Measurements from ENCODE around the gene KPTN. TPM values are rescaled to one million over a fixed set of nuclear protein-coding genes. Genes with fewer than 3 reads are reported as not detected.

KPTN gene
- total RNA-seq, 1 experiment from 2014 or later: 20.8 TPM

DNA sequence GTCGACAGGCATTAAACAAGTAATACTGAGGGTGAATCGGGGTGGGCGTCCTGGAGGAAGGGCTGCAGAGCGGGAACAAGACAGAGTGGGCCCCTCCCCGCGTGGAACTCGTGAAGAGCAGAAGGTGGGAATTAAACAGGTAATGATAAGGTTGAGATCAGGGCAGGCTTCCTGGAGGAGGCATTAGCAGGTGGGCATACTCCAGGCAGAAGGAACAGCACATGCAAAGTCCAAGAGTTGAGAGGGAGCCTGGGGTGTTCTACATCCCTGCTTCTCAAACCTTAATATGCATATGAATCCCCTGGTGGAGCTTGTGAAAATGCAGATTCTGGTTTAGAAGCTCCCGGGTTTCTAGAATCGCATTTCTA, 35.7 kb downstream of the KPTN start:
- no peaks in the 10 kb centered on the region for H3K36me3 ChIP-seq (ENCODE audit: low read depth)
- no peak overlapping the region for H2AFZ ChIP-seq
- no peaks in the 10 kb centered on the region for H4K20me1 ChIP-seq (ENCODE audit: insufficient read depth)
- no peak for TF ChIP-seq EZH2 (IDR thresholded peaks at IDR 0.05; ENCODE audit: low read depth)
- TF ChIP-seq, protein P1, sequence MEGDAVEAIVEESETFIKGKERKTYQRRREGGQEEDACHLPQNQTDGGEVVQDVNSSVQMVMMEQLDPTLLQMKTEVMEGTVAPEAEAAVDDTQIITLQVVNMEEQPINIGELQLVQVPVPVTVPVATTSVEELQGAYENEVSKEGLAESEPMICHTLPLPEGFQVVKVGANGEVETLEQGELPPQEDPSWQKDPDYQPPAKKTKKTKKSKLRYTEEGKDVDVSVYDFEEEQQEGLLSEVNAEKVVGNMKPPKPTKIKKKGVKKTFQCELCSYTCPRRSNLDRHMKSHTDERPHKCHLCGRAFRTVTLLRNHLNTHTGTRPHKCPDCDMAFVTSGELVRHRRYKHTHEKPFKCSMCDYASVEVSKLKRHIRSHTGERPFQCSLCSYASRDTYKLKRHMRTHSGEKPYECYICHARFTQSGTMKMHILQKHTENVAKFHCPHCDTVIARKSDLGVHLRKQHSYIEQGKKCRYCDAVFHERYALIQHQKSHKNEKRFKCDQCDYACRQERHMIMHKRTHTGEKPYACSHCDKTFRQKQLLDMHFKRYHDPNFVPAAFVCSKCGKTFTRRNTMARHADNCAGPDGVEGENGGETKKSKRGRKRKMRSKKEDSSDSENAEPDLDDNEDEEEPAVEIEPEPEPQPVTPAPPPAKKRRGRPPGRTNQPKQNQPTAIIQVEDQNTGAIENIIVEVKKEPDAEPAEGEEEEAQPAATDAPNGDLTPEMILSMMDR (conservative IDR thresholded peaks at IDR 0.05): no peak
- intact Hi-C loops (cut with micrococcal nuclease; ENCODE audit: unreplicated experiment): no loop called here
- no peaks in the 10 kb centered on the region for H3K79me2 ChIP-seq (ENCODE audit: low read depth)
- H3K4me2 ChIP-seq: no peak overlapping the region
- no TSS peak for BruUV-seq (replicated peaks)
- H3K9me2 ChIP-seq (ENCODE audit: insufficient read depth): no peaks in the 10 kb centered on the region
- H3K27ac ChIP-seq: no peak overlapping the region
- H3K4me1 ChIP-seq (replicated peaks; ENCODE audit: insufficient read depth): no peaks in the 10 kb centered on the region
- H3K27me3 ChIP-seq (ENCODE audit: insufficient read depth, low read depth): peaks cover 79% of the 10 kb centered on the region
- H3K9me3 ChIP-seq (ENCODE audit: insufficient read depth, low read depth): no peaks in the 10 kb centered on the region
- ChIA-PET CTCF (no interaction called here), POLR2A (ENCODE audit: unreplicated experiment) (no interaction called here)
- no peak overlapping the region for H3K4me3 ChIP-seq
- no peak for DNase-seq
- peaks cover 5% of the 10 kb centered on the region; the same call in 1 of the 2 replicates for H3F3A ChIP-seq (ENCODE audit: insufficient read depth, low read depth)

DNA sequence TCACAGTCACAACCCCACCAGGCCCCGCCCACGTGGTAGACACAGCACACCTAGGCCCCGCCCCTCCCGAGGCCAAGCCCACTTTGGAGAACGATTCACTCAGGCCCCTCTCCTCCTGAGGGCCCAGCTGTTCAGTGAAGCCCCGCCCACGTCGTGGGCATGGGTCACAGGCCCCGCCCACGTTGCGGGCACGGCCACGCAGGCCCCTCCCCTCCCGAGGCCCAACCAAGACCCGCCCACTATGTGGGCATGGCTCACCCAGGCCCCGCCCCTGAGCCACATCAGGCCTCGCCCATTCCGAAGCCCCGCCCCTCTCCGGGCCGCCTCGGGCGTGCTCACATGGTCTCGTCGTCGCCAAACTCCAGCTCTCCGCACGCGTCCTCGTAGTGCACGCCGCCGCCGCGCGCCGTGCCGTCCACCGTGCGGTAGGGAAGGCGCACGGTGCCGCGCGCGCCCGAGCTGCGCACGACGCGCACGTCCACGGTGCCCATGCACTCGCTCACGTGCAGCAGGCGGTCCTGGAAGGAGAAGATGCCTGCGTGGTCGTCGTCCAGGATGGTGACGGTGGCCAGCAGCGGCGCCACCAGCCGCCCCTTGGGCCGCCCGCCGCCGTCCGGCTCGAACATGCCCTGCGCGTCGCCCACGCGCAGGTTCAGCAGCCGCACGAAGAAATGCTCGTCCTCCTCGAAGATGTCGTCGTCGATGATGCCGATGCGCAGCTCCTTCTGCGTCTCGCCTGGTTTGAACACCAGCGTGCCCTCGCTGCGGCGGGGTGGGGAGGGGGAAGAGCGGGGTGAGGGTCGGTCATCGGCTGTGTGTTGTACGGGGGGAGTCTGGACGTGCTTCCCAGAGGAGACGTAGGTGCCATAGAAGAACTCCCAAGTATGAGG, 36.3 kb downstream of the KPTN start:
- H3K9me3 ChIP-seq (ENCODE audit: insufficient read depth, low read depth): no peaks in the 10 kb centered on the region
- H3K79me2 ChIP-seq (ENCODE audit: low read depth): no peaks in the 10 kb centered on the region
- peaks cover 5% of the 10 kb centered on the region; the same call in 1 of the 2 replicates for H3F3A ChIP-seq (ENCODE audit: insufficient read depth, low read depth)
- peak in 1 of 2 experiments; percentile 35 for DNase-seq
- peak overlapping the region; percentile 32; the same call in 1 of the 2 replicates for H3K4me2 ChIP-seq
- no peaks in the 10 kb centered on the region for H3K9me2 ChIP-seq (ENCODE audit: insufficient read depth)
- H3K27me3 ChIP-seq (ENCODE audit: insufficient read depth, low read depth): peaks cover 79% of the 10 kb centered on the region
- BruUV-seq (replicated peaks): no TSS peak
- CTCF ChIA-PET: interaction anchor here (0.6 kb wide), 1 partner anchor 151 kb away, joined by 3 read pairs; no protein-coding TSS in a partner anchor
- intact Hi-C loops (cut with micrococcal nuclease; ENCODE audit: unreplicated experiment): no loop called here
- no peaks in the 10 kb centered on the region for H3K4me1 ChIP-seq (replicated peaks; ENCODE audit: insufficient read depth)
- H3K36me3 ChIP-seq (ENCODE audit: low read depth): no peaks in the 10 kb centered on the region
- POLR2A ChIA-PET (ENCODE audit: unreplicated experiment): no interaction called here
- TF ChIP-seq EZH2 (IDR thresholded peaks at IDR 0.05; ENCODE audit: low read depth): no peak
- TF ChIP-seq, protein P1 (conservative IDR thresholded peaks at IDR 0.05): no peak
- no peak overlapping the region for H3K27ac ChIP-seq
- no peak overlapping the region for H3K4me3 ChIP-seq
- no peaks in the 10 kb centered on the region for H4K20me1 ChIP-seq (ENCODE audit: insufficient read depth)
- H2AFZ ChIP-seq: no peak overlapping the region

DNA sequence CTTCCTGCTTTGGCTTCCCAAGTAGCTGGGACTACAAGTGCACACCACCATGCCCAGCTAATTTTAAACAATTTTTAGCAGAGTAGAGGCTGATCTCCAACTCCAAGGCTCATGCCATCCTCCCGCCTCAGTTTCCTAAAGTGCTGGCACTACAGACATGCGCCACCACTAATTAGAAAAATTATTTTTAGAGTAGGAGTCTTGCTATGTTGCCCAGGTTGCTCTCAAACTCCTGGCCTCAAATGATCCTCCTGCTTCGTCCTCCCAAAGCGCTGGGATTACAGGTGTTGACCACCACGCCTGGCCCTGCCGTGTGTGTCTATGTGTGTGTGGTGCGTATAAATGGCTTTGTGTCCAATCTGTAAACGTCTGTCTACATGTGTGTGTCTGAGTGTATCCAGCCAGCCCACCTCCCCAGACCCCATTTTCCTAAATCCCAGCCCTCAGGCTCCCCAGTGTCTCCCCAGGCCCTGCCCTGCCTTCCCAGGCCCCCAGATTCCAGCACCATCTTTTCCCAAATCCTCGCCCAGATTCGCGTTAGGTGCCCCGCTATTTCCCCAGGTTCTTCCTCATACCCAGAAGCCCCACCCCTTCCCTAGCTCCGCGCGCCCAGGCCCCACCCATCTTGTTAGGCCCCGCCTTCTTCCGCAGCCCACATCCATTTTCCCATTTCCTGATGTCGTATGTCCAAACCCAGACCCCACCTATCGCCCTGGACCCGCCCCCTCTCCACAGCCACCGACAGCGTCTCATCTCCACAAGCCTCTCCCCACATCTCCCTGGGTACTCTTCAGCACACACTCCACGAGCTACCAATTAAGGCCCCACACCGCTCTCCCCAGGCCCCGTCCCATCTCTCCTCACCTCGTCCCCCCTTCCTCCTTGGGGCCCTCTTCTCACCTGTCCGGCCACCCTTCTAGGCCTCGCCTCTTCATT, 37.2 kb downstream of the KPTN start:
- peaks cover 83% of the 10 kb centered on the region for H3K27me3 ChIP-seq (ENCODE audit: insufficient read depth, low read depth)

More for the DNA sequence above, 37.2 kb downstream of the KPTN start:
- DNase-seq: peak in 1 of 2 experiments; percentile 31
- Histone ChIP-seq H3K9me3 (ENCODE audit: insufficient read depth, low read depth) (no peaks in the 10 kb centered on the region), H2AFZ (no peak overlapping the region), H3K79me2 (ENCODE audit: low read depth) (no peaks in the 10 kb centered on the region), H3K27ac (no peak overlapping the region), H3K36me3 (ENCODE audit: low read depth) (no peaks in the 10 kb centered on the region), H3K4me1 (replicated peaks; ENCODE audit: insufficient read depth) (no peaks in the 10 kb centered on the region), H3K9me2 (ENCODE audit: insufficient read depth) (no peaks in the 10 kb centered on the region), H3K4me2 (peak overlapping the region; percentile 32), H3F3A (ENCODE audit: insufficient read depth, low read depth) (peaks cover 5% of the 10 kb centered on the region; the same call in 1 of the 2 replicates), H4K20me1 (ENCODE audit: insufficient read depth) (no peaks in the 10 kb centered on the region), H3K4me3 (no peak overlapping the region)
- BruUV-seq (replicated peaks): no TSS peak
- intact Hi-C loops (cut with micrococcal nuclease; ENCODE audit: unreplicated experiment): no loop called here
- TF ChIP-seq EZH2 (IDR thresholded peaks at IDR 0.05; ENCODE audit: low read depth): no peak
- TF ChIP-seq, protein P1 (conservative IDR thresholded peaks at IDR 0.05): no peak
- ChIA-PET CTCF (interaction anchor here (0.6 kb wide), 1 partner anchor 150 kb away, joined by 3 read pairs; no protein-coding TSS in a partner anchor), POLR2A (ENCODE audit: unreplicated experiment) (no interaction called here)

Data from PC-9 (cell line).